ENCODE measurements around the gene CCDC175. TPM values are rescaled to one million over a fixed set of nuclear protein-coding genes. Genes with fewer than 3 reads are reported as not detected.

The CCDC175 gene
- total and polyA plus RNA-seq, 10 of the 15 experiments (the other 5 are each of a cell fraction or from before 2014, with no cell fraction given): not detected

DNA sequence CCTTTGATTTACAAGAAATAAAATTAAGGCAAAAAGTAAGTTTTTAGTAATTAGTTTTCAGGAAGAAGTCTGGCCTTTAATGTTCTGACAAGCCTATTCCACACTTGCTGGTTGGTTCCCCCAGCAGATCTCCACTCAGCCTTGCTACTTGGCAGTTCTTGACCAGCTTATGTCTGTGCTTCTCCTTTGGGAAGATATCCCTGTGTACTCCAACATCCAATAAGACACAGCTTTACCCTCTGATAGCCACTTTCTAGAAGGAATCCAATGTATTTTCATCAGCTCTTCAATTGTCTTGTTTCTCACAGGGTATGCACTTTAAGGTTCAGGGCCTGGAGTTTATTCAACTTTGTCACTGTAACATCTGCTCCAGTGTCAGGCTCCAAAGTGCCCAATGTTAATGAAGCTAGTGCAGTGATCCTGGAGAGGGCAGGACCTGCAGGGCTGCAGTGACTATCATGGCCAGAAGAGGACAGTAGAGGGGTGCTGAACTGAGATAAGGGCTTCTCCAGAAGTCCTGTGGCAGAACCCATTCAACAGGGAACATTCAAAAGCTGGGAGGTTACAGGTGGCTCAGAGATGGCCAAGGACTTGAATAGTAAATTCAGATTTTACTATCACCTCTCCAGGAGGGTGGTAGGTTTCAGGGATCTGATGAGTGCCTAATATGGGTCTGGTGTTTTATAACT is 69.4 kb downstream of the CCDC175 start:
- DNase-seq (ENCODE audit: low read depth, low spot score) (no peak), ATAC-seq (peak; percentile 94), FAIRE-seq (peak; percentile 38)
- in situ Hi-C loops (cut with MboI) (no loop called here), intact Hi-C loops (cut with micrococcal nuclease; ENCODE audit: unreplicated experiment) (loop anchor here (2.0 to 5.0 kb wide), 2 partner anchors 70 to 180 kb away; partner anchors contain the start of gene CCDC175)
- ChIA-PET SMC1A (ENCODE audit: uncharacterized antibody, unreplicated experiment) (interaction anchor here (0.8 to 3.9 kb wide), 12 partner anchors 10 to 676 kb away, joined by 3 to 29 read pairs (median 4); partner anchors contain the start of genes CCDC175, JKAMP and L3HYPDH), RAD21 (ENCODE audit: unreplicated experiment) (interaction anchor here (0.6 to 1.6 kb wide), 9 partner anchors 8 to 677 kb away, joined by 3 to 11 read pairs (median 4); partner anchors contain the start of gene CCDC175), CTCF (interaction anchor here (0.7 to 12.6 kb wide), 24 partner anchors 10 to 679 kb away, joined by 3 to 147 read pairs (median 4); partner anchors contain the start of genes CCDC175, JKAMP and L3HYPDH), POLR2A (interaction anchor here (0.7 kb wide), 1 partner anchor 25 kb away, joined by 3 read pairs; no protein-coding TSS in a partner anchor)
- Histone ChIP-seq H3K27me3 (replicated peaks in 1 of 2; ENCODE audit: control insufficient read depth in 2 of 2, insufficient read depth in 2 of 2, low read length in 1 of 2) (no peaks in the 10 kb centered on the region), H2AFZ (ENCODE audit: control insufficient read depth, low read depth, low read length) (no peak overlapping the region), H4K20me1 (ENCODE audit: control insufficient read depth, insufficient read depth) (no peaks in the 10 kb centered on the region), H3K9ac (ENCODE audit: control insufficient read depth, insufficient read depth, low read length) (no peak overlapping the region), H3K4me1 (ENCODE audit: control insufficient read depth, insufficient read depth, low read length) (no peaks in the 10 kb centered on the region), H3K4me3 (no peak overlapping the region), H3K36me3 (ENCODE audit: control insufficient read depth in 2 of 2, insufficient read depth in 2 of 2, low read length in 1 of 2) (peaks cover 0 to 6% of the 10 kb centered on the region in 2 experiments; a peak in 2 of 4 replicates), H3K4me2 (ENCODE audit: control insufficient read depth, insufficient read depth) (no peak overlapping the region), H3K79me2 (ENCODE audit: control insufficient read depth, insufficient read depth, low read length) (no peaks in the 10 kb centered on the region), H3K9me3 (replicated peaks; ENCODE audit: control insufficient read depth, insufficient read depth, low read length) (no peaks in the 10 kb centered on the region), H3K27ac (ENCODE audit: control insufficient read depth, insufficient read depth) (no peak overlapping the region)
- no TSS peak for BruUV-seq (replicated peaks)
- peak; percentile 68 for TF ChIP-seq SMC3 (IDR thresholded peaks at IDR 0.05; ENCODE audit: borderline replicate concordance, low read length)
- TF ChIP-seq DPF2 (IDR thresholded peaks at IDR 0.05): no peak
- TF ChIP-seq, protein P1, sequence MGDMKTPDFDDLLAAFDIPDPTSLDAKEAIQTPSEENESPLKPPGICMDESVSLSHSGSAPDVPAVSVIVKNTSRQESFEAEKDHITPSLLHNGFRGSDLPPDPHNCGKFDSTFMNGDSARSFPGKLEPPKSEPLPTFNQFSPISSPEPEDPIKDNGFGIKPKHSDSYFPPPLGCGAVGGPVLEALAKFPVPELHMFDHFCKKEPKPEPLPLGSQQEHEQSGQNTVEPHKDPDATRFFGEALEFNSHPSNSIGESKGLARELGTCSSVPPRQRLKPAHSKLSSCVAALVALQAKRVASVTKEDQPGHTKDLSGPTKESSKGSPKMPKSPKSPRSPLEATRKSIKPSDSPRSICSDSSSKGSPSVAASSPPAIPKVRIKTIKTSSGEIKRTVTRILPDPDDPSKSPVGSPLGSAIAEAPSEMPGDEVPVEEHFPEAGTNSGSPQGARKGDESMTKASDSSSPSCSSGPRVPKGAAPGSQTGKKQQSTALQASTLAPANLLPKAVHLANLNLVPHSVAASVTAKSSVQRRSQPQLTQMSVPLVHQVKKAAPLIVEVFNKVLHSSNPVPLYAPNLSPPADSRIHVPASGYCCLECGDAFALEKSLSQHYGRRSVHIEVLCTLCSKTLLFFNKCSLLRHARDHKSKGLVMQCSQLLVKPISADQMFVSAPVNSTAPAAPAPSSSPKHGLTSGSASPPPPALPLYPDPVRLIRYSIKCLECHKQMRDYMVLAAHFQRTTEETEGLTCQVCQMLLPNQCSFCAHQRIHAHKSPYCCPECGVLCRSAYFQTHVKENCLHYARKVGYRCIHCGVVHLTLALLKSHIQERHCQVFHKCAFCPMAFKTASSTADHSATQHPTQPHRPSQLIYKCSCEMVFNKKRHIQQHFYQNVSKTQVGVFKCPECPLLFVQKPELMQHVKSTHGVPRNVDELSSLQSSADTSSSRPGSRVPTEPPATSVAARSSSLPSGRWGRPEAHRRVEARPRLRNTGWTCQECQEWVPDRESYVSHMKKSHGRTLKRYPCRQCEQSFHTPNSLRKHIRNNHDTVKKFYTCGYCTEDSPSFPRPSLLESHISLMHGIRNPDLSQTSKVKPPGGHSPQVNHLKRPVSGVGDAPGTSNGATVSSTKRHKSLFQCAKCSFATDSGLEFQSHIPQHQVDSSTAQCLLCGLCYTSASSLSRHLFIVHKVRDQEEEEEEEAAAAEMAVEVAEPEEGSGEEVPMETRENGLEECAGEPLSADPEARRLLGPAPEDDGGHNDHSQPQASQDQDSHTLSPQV (IDR thresholded peaks at IDR 0.05): no peak
- TF ChIP-seq ETV6 (conservative IDR thresholded peaks at IDR 0.05 in 1 of 2, IDR thresholded peaks at IDR 0.05 in 1 of 2; ENCODE audit: borderline replicate concordance in 1 of 2, low read depth in 1 of 2): no peak
- 0 out of 2 replicates have a peak, but pooled peaks have one; percentile 16 for TF ChIP-seq MXI1 (IDR thresholded peaks at IDR 0.05; ENCODE audit: low read depth, low read length)
- no peak for TF ChIP-seq SMARCA5 (IDR thresholded peaks at IDR 0.05)
- TF ChIP-seq TARDBP (IDR thresholded peaks at IDR 0.05; ENCODE audit: borderline replicate concordance): no peak
- TF ChIP-seq SRF (IDR thresholded peaks at IDR 0.05; ENCODE audit: low read depth in 2 of 2, low read length in 2 of 2): no peak
- TF ChIP-seq, protein P2, sequence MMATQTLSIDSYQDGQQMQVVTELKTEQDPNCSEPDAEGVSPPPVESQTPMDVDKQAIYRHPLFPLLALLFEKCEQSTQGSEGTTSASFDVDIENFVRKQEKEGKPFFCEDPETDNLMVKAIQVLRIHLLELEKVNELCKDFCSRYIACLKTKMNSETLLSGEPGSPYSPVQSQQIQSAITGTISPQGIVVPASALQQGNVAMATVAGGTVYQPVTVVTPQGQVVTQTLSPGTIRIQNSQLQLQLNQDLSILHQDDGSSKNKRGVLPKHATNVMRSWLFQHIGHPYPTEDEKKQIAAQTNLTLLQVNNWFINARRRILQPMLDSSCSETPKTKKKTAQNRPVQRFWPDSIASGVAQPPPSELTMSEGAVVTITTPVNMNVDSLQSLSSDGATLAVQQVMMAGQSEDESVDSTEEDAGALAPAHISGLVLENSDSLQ (IDR thresholded peaks at IDR 0.05): no peak
- TF ChIP-seq CBFB (IDR thresholded peaks at IDR 0.05; ENCODE audit: low read depth): no peak
- TF ChIP-seq, protein P3, sequence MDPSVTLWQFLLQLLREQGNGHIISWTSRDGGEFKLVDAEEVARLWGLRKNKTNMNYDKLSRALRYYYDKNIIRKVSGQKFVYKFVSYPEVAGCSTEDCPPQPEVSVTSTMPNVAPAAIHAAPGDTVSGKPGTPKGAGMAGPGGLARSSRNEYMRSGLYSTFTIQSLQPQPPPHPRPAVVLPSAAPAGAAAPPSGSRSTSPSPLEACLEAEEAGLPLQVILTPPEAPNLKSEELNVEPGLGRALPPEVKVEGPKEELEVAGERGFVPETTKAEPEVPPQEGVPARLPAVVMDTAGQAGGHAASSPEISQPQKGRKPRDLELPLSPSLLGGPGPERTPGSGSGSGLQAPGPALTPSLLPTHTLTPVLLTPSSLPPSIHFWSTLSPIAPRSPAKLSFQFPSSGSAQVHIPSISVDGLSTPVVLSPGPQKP (IDR thresholded peaks at IDR 0.05; ENCODE audit: low read depth, low read length): no peak
- no peak for TF ChIP-seq BACH1 (IDR thresholded peaks at IDR 0.05; ENCODE audit: borderline replicate concordance)
- TF ChIP-seq, protein P4, sequence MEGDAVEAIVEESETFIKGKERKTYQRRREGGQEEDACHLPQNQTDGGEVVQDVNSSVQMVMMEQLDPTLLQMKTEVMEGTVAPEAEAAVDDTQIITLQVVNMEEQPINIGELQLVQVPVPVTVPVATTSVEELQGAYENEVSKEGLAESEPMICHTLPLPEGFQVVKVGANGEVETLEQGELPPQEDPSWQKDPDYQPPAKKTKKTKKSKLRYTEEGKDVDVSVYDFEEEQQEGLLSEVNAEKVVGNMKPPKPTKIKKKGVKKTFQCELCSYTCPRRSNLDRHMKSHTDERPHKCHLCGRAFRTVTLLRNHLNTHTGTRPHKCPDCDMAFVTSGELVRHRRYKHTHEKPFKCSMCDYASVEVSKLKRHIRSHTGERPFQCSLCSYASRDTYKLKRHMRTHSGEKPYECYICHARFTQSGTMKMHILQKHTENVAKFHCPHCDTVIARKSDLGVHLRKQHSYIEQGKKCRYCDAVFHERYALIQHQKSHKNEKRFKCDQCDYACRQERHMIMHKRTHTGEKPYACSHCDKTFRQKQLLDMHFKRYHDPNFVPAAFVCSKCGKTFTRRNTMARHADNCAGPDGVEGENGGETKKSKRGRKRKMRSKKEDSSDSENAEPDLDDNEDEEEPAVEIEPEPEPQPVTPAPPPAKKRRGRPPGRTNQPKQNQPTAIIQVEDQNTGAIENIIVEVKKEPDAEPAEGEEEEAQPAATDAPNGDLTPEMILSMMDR (IDR thresholded peaks at IDR 0.05 in 2 of 3, conservative IDR thresholded peaks at IDR 0.05 in 1 of 3; ENCODE audit: control insufficient read depth in 2 of 3, extremely low read depth in 1 of 3, insufficient read depth in 1 of 3, low read depth in 3 of 3, low read length in 3 of 3): peak; percentile 86 to 95 (median 90)
- TF ChIP-seq RAD21 (IDR thresholded peaks at IDR 0.05; ENCODE audit: insufficient read depth, low read depth, low read length): peak; percentile 68
- no peak for TF ChIP-seq ZSCAN29 (IDR thresholded peaks at IDR 0.05)

Measured in GM12878 (cell line).